GM12801 (cell line): ENCODE data around the gene DFFB.

Source experiments
- TF ChIP-seq, protein P1 (sequence below): IDR thresholded peaks from one replicate; pipeline ENCODE4 v1.5.1; 2011; ENCODE audit warnings: control low read depth; ENCODE audit not compliant: insufficient read length; ENCODE audit errors: extremely low read depth

Gene DFFB, protein sequence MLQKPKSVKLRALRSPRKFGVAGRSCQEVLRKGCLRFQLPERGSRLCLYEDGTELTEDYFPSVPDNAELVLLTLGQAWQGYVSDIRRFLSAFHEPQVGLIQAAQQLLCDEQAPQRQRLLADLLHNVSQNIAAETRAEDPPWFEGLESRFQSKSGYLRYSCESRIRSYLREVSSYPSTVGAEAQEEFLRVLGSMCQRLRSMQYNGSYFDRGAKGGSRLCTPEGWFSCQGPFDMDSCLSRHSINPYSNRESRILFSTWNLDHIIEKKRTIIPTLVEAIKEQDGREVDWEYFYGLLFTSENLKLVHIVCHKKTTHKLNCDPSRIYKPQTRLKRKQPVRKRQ

DNA sequence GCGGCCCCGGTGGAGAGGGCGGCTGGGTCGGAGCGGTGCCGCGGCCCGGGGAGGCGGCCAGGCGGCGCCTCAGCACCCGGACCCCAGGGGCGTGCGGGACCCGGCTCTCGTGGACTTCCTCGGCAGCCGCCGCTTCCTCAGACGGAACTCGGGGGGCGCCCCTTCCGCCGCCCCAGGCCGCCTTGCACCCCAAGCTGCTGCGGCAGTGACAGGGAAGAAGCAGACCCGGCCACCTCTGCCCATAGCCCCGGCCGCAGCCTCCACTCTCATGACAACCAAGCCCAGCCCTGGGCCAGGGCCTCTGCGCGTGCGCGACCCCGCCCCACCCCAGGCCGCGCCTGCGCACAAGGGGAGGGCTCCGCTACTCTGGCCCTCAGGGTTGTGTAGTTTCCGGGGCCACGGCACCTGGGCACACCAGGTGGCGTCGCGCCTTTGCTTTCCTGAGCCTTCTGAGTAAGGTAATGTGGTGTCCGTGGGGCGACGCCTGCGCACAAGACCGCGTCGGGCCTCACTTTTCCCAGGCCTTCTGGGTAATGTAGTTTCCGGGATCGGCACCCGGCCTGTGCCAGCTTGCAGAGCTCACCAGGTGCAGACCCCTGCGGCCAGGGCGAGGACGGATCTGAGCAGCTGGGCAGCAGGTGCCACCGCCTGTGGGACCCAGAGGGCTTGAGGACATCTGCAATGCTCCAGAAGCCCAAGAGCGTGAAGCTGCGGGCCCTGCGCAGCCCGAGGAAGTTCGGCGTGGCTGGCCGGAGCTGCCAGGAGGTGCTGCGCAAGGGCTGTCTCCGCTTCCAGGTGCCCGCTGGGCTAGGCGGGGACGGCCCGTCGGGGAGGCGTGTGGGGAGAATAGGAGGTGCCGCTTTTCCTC, at the start of gene DFFB, which contains the start of gene CEP104:
Gene DFFB, plus strand, starts transcription at position 554 of the 868 bp plus-strand sequence. Its CDS starts 128 bp downstream, at position 682.
Gene CEP104, minus strand, starts transcription at position 289 of the 868 bp plus-strand sequence. CDS start 4,804 bp downstream, outside the sequence.
- TF ChIP-seq, protein P1, sequence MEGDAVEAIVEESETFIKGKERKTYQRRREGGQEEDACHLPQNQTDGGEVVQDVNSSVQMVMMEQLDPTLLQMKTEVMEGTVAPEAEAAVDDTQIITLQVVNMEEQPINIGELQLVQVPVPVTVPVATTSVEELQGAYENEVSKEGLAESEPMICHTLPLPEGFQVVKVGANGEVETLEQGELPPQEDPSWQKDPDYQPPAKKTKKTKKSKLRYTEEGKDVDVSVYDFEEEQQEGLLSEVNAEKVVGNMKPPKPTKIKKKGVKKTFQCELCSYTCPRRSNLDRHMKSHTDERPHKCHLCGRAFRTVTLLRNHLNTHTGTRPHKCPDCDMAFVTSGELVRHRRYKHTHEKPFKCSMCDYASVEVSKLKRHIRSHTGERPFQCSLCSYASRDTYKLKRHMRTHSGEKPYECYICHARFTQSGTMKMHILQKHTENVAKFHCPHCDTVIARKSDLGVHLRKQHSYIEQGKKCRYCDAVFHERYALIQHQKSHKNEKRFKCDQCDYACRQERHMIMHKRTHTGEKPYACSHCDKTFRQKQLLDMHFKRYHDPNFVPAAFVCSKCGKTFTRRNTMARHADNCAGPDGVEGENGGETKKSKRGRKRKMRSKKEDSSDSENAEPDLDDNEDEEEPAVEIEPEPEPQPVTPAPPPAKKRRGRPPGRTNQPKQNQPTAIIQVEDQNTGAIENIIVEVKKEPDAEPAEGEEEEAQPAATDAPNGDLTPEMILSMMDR, result no peak

DNA sequence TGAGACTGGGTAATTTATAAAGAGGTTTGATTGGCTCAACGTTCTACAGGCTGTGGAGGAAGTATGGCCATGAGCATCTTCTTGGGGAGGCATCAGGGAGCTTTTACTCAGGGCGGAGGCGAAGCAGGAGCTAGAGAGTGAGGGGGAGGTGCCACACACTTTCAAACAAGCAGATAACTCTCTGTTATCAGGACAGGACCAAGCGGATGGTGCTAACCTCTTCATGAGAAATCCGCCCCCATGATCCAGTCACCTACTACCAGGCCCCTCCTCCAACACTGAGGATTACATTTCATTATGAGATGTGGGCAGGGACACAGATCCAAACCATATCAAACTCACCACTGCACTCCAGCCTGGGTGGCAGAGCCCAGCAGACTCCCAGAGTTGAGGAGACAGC, 49.5 kb upstream of the DFFB start:
- TF ChIP-seq, protein P1, result no peak

DNA sequence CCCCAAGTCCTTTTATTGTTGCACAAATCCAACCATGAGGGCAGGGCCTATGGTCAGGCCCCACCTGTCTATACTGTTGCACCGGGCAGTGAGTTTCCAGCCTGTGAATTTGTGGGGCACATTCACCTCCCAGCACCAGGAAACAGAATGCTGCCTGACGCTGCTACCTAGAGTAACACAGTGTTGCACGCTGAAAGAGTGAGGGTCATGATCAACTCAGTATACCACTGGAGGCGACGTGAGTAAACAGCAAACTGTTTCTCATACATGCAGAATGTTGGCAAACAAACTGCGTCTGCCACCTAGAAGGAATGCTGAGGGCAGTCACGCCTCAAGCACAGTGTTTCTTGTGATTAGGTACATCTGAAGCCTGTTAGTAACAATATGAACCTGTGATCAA, 47.6 kb upstream of the DFFB start:
- TF ChIP-seq, protein P1, result no peak

DNA sequence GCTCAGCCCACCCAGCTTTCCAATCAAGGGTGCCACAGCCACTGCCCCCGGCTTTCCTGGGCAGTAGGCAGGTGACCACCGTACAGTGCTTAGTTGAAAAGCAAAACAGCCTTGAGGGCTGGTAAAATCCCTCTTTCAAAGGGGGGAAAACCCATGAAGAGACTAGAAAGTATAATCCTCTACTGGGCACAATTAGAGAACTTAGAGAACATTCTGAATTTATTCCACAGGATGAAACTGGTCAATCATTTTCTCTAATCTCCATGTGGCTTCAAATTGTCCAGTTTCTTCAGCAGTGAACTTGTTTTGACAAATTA, 45.7 kb upstream of the DFFB start:
- TF ChIP-seq, protein P1, result no peak

DNA sequence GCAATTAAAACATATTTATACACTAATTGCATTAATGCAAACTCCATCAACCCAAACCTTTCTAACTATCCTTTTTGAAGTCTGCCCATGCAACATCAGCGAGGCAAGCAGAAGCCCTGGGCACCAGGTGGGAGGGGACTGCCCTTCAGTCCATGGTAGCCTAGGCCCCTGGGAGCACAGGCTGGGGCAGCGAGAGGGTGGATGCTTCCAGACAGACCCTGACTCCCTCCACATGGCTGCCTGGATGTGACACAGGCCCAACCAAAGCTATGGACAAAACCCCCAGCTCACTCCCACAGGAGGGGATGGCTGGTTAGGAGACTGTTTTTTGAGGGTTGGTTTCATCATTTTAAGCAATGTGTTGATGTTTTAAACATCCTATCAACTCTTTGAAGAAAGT, 43.2 kb upstream of the DFFB start:
- TF ChIP-seq, protein P1, result no peak

DNA sequence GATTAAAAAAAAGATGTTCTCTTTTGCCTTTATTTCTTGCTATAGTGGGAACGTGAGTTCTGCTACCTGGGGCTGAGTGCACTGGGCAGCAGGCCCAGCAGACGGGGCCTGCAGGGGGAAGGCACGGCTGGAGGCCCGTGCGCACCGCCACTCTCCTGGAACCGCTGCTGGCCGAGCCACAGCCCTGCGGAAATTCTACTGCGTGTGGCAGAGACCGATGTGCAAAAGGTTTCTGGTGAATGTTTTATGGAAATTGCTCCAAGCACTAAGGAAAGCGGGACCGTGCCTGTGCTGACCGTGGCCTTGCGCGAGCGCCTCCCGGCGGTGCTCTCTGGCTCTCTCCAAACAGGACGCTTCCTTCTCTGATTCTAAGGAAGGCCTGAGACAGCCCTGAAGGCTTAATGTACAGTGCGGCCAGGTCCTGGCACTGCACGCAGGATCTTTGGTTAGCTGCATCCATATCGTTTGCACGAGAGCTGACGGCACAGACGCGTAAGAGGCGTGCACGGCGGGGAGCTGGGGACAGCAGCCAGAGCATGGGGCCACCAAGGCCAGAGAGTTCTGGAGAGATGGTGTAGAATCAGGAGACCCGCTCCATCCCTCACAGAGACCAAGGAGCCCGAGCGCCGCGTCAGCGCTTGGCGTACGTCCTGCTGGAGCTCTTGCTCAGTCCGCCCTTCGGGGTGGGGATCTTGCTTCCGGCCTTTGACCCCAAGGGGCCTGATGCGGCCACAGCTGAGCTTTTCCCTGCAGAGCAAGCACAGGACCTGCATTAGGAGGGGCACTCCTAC, 42.3 kb upstream of the DFFB start:
- TF ChIP-seq, protein P1, result no peak
